HCT116 (cell line): Measurements from ENCODE around the gene SYTL3. TPM values are rescaled to one million over a fixed set of nuclear protein-coding genes. Genes with fewer than 3 reads are reported as not detected.

Experiments used
- ATAC-seq: fragments of 200-7000 bp; cut with Tn5 transposase; 2 replicates; pipeline ENCODE4 v1.9.1; 2020; ENCODE audit warnings: mild to moderate bottlenecking, moderate library complexity
- BruUV-seq: library from RNA; stranded (reverse); fragments of 400-500 nt; replicated peaks from 2 replicates; lab custom pipeline; 2021; lab: Mats Ljungman, UMichigan
- CTCF ChIA-PET: fragments of 300-600 bp; sonication (Branson Sonifier 250); formaldehyde crosslinking; loops from one replicate; lab custom pipeline; 2021; ENCODE audit warnings: antibody characterized with exemption; lab: Charles Lee
- POLR2A ChIA-PET: fragments of 300-600, 350-600 bp; sonication (Branson Sonifier 250); formaldehyde crosslinking; loops from one replicate; lab custom pipeline; 2021; ENCODE audit warnings: antibody characterized with exemption; lab: Charles Lee
- RAD21 ChIA-PET, 2 experiments: fragments of 300-600 bp; sonication (Branson Sonifier 250); formaldehyde crosslinking; loops; one replicate each; lab custom pipeline; 2023; ENCODE audit warnings: low total read pairs in 2 of 2; ENCODE audit not compliant: uncharacterized antibody in 2 of 2, unreplicated experiment in 2 of 2, low non-redundant PET in 1 of 2; lab: Charles Lee
- DNase-seq: peaks from one replicate; pipeline ENCODE4 v3.0.0-alpha.2; 2010; ENCODE audit warnings: low read depth, low spot score
- H2AFZ ChIP-seq: fragments of 200-600 bp; shearing (Covaris generic), sonication (generic); 2 replicates; pipeline ENCODE4 v1.6.1; 2017; ENCODE audit warnings: low read depth, mixed run types, mixed read lengths, antibody characterized with exemption, low read length; ENCODE audit not compliant: poor library complexity, severe bottlenecking
- H3K27ac ChIP-seq: 2 replicates; pipeline ENCODE4 v1.5.1; 2012; ENCODE audit warnings: low read depth, low read length
- H3K27me3 ChIP-seq: fragments of 200-600 bp; sonication (generic); 2 replicates; pipeline ENCODE4 v1.6.1; 2016; ENCODE audit warnings: mixed run types, low read length, mixed read lengths; ENCODE audit not compliant: insufficient read depth
- H3K36me3 ChIP-seq, 2 experiments: fragments of 200-500 bp in 1 of 2; fragments of 200-600 bp in 1 of 2; sonication (Bioruptor generic) in 1 of 2; sonication (generic) in 1 of 2; 2 replicates each; pipeline versions ENCODE4 v1.5.1 to v1.6.1; 2014 to 2016; ENCODE audit warnings: low read length in 2 of 2, inconsistent platforms in 1 of 2, mixed read lengths in 1 of 2, mixed run types in 1 of 2; ENCODE audit not compliant: insufficient read depth in 2 of 2, control insufficient read depth in 1 of 2
- H3K4me1 ChIP-seq, 2 experiments: fragments of 200-600 bp in 1 of 2; sonication (generic) in 1 of 2; 2 replicates each; pipeline versions ENCODE4 v1.5.1 to v1.6.1; 2012 to 2017; ENCODE audit warnings: low read length in 2 of 2, inconsistent platforms in 1 of 2, mild to moderate bottlenecking in 1 of 2, mixed read lengths in 1 of 2, mixed run types in 1 of 2, moderate library complexity in 1 of 2; ENCODE audit not compliant: insufficient read depth in 2 of 2, control insufficient read depth in 1 of 2
- H3K4me2 ChIP-seq: fragments of 200-600 bp; sonication (generic); 2 replicates; pipeline ENCODE4 v1.6.1; 2017; ENCODE audit warnings: mixed run types, low read length, mixed read lengths
- H3K4me3 ChIP-seq, 2 experiments: fragments of 200-600 bp in 1 of 2; sonication (generic) in 1 of 2; replicated peaks in 1 of 2; 2 replicates each; pipeline ENCODE4 v1.5.1; 2011 to 2016; ENCODE audit warnings: low read length in 2 of 2, control low read depth in 1 of 2, low read depth in 1 of 2, mild to moderate bottlenecking in 1 of 2, mixed read lengths in 1 of 2, mixed run types in 1 of 2
- H3K79me2 ChIP-seq: fragments of 200-600 bp; sonication (generic); 2 replicates; pipeline ENCODE4 v1.6.1; 2017; ENCODE audit warnings: mild to moderate bottlenecking, mixed run types, low read length, moderate library complexity, mixed read lengths; ENCODE audit not compliant: insufficient read depth
- H3K9ac ChIP-seq: fragments of 200-600 bp; sonication (generic); 2 replicates; pipeline ENCODE4 v1.6.1; 2016; ENCODE audit warnings: low read length, mixed read lengths
- H3K9me2 ChIP-seq: fragments of 200-600 bp; sonication (generic), shearing (Covaris generic); 2 replicates; pipeline ENCODE4 v1.6.1; 2017; ENCODE audit warnings: mixed run types, mild to moderate bottlenecking, moderate library complexity; ENCODE audit not compliant: insufficient read depth
- H3K9me3 ChIP-seq, 2 experiments: fragments of 200-500 bp in 1 of 2; fragments of 200-600 bp in 1 of 2; sonication (Bioruptor generic) in 1 of 2; sonication (generic) in 1 of 2; 2 replicates each; pipeline ENCODE4 v1.6.1; 2014 to 2017; ENCODE audit warnings: low read length in 2 of 2, mixed read lengths in 2 of 2, inconsistent platforms in 1 of 2, low read depth in 1 of 2, mild to moderate bottlenecking in 1 of 2, mixed run types in 1 of 2, moderate library complexity in 1 of 2; ENCODE audit not compliant: control insufficient read depth in 1 of 2, insufficient read depth in 1 of 2
- H4K20me1 ChIP-seq: fragments of 200-600 bp; sonication (generic), shearing (Covaris generic); 2 replicates; pipeline ENCODE4 v1.6.1; 2017; ENCODE audit warnings: mixed run types, mild to moderate bottlenecking, moderate library complexity; ENCODE audit not compliant: insufficient read depth
- EGR1 ChIP-seq: IDR thresholded peaks from 2 replicates; pipeline ENCODE4 v1.6.1; 2012; ENCODE audit warnings: low read depth
- EZH2 ChIP-seq: fragments of 200-600 bp; sonication (generic); IDR thresholded peaks from 2 replicates; pipeline ENCODE4 v1.6.1; 2017; ENCODE audit warnings: antibody characterized with exemption, mixed run types
- EZH2phosphoT487 ChIP-seq: fragments of 200-600 bp; IDR thresholded peaks from 2 replicates; pipeline ENCODE4 v1.6.1; 2018; ENCODE audit warnings: antibody characterized with exemption, borderline replicate concordance
- JUND ChIP-seq: IDR thresholded peaks from 2 replicates; pipeline ENCODE4 v1.6.1; 2012
- POLR2A ChIP-seq: IDR thresholded peaks from 2 replicates; pipeline ENCODE4 v1.7.0; 2011; ENCODE audit warnings: borderline replicate concordance; ENCODE audit not compliant: insufficient read depth, insufficient read length; ENCODE audit errors: extremely low read depth
- POLR2AphosphoS5 ChIP-seq: IDR thresholded peaks from 2 replicates; pipeline ENCODE4 v1.6.1; 2011; ENCODE audit warnings: mild to moderate bottlenecking, low read depth, low read length, moderate library complexity
- RAD21 ChIP-seq: IDR thresholded peaks from 2 replicates; pipeline ENCODE4 v1.6.1; 2012; ENCODE audit warnings: low read depth, mild to moderate bottlenecking
- REST ChIP-seq: IDR thresholded peaks from 2 replicates; pipeline ENCODE4 v1.6.1; 2012; ENCODE audit warnings: low read depth
- SP1 ChIP-seq: IDR thresholded peaks from 2 replicates; pipeline ENCODE4 v1.6.1; 2012; ENCODE audit warnings: low read depth
- SRF ChIP-seq: IDR thresholded peaks from 2 replicates; pipeline ENCODE4 v1.6.1; 2012; ENCODE audit warnings: low read depth
- TCF7L2 ChIP-seq: IDR thresholded peaks from 2 replicates; pipeline ENCODE4 v1.7.0; 2011; ENCODE audit warnings: borderline replicate concordance, inconsistent platforms; ENCODE audit not compliant: insufficient read depth, insufficient read length; ENCODE audit errors: extremely low read depth
- YY1 ChIP-seq: IDR thresholded peaks from 2 replicates; pipeline ENCODE4 v1.6.1; 2011; ENCODE audit warnings: low read length, low read depth, moderate library complexity, mild to moderate bottlenecking; ENCODE audit not compliant: insufficient replicate concordance; ENCODE audit errors: extremely low read depth
- ZNF274 ChIP-seq: fragments of 200-500 bp; sonication (Bioruptor generic); IDR thresholded peaks from 2 replicates; pipeline ENCODE4 v1.6.1; 2014; ENCODE audit warnings: mild to moderate bottlenecking, low read depth, low read length, inconsistent platforms
- intact Hi-C: fragments of 100-400 bp; cut with micrococcal nuclease; formaldehyde crosslinking; loops from 2 replicates; pipeline ENCODE4 v1.10.0; 2022
- total RNA-seq: library from RNA; stranded (reverse); gene quantifications from one replicate; pipeline ENCODE4 v1.2.1, GENCODE V29; 2021; ENCODE audit not compliant: unreplicated experiment
- TF ChIP-seq, protein P1 (sequence below): IDR thresholded peaks from 2 replicates; pipeline ENCODE4 v1.6.1; 2012
- TF ChIP-seq, protein P2 (sequence below): IDR thresholded peaks from 2 replicates; pipeline ENCODE4 v1.6.1; 2012

SYTL3 gene
- total RNA-seq, 1 experiment from 2014 or later: 55.3 TPM

DNA sequence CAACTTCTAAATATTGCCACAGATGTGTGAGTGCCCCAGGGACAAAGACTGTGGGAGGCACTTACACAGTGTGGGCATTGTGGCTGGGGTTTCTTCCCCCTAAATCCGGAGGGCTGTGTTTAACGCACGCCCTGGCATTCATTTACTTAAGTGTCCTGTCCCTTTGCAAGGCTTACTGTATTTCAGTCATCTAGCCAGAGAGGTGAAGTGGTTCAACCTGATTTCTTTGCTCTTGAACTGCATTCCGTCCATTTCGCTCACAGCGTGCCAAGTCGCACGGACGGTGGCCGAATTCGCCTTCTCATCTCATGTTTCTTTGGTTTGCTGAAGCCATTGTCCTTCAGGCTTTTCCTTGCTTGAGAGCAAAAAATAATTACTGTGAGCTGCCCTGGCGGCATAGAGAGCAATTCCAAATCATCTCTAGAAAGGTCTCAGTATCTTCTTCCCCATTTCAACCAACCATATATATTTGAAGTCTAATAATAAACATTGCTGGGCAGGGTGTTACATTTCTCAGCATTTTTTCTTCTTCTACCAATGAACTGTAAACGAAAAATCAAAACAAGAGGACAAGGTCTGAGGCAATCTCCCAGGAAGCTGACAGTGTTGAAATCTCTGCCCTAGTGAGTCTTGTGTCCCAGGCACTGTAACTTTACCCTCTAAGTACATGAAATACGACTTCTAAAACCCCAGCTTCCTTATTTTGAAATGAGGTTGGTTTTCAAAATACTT, 16.9 kb downstream of the SYTL3 start:
- TF ChIP-seq EZH2 (no peak), JUND (no peak), EZH2phosphoT487 (no peak), TCF7L2 (no peak), POLR2AphosphoS5 (no peak), EGR1 (no peak), POLR2A (no peak), YY1 (no peak), REST (no peak), SRF (no peak), SP1 (no peak), ZNF274 (no peak), RAD21 (no peak)
- TF ChIP-seq, protein P1, sequence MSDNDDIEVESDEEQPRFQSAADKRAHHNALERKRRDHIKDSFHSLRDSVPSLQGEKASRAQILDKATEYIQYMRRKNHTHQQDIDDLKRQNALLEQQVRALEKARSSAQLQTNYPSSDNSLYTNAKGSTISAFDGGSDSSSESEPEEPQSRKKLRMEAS: no peak
- TF ChIP-seq, protein P2, sequence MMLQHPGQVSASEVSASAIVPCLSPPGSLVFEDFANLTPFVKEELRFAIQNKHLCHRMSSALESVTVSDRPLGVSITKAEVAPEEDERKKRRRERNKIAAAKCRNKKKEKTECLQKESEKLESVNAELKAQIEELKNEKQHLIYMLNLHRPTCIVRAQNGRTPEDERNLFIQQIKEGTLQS: no peak
- Histone ChIP-seq H3K9me3 (no peaks in the 10 kb centered on the region), H3K9me2 (no peaks in the 10 kb centered on the region), H3K9ac (no peak overlapping the region), H3K79me2 (no peaks in the 10 kb centered on the region), H3K27ac (no peak overlapping the region), H3K36me3 (no peaks in the 10 kb centered on the region; a peak in 1 of 4 replicates), H3K4me3 (no peak overlapping the region), H3K27me3 (no peaks in the 10 kb centered on the region), H4K20me1 (no peaks in the 10 kb centered on the region), H3K4me2 (no peak overlapping the region), H2AFZ (no peak overlapping the region), H3K4me1 (no peaks in the 10 kb centered on the region)
- ChIA-PET POLR2A (no interaction called here), RAD21 (no interaction called here), CTCF (no interaction called here)
- BruUV-seq: no TSS peak
- no peak for ATAC-seq
- intact Hi-C loops: no loop called here
- no peak for DNase-seq
